ENCODE results near the gene PPP1R9B.

PPP1R9B gene

DNA sequence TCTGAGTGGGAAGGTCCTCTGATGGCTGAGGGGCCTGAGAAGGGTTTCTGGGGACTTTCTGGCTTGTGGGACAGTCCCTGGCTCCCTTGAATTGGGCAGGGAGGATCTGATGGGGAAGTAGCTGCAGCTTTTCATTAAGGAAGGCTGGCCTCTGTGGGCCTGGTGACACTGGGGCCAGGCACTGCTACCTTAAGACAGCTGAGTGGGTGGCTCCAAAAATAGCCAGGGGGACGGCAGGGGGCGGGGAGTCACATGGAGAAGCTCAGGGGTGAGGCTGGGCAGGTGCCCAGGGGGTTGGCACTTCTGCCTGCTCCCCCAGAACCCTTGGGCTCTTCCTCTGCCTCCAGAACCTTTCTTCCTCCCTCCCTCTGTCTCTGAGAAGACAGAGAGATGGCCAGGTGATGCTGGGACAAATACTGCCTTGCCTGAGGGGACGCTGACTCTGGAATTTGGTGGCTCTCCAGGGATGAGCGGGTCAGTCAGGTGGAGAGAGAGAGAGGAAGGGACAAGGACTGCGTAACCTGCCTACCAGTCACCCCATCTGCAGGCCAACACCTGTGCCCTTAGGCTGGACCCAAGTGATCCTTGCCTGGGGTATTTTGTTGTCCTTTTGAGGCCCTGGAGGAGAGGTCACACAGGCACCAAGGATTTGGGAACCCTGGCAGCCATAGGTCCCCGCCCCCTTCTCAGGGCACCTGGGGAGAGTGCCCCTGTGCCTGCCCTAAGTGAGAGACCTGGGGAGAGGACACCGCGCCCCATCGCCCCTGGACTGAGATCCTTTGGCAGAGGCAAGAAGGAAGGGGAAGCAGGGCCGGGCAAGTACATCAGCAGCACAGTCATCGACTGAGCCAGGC, 13.6 kb upstream of the PPP1R9B start:
- Histone ChIP-seq H3K36me3 (ENCODE audit: control insufficient read depth in 1 of 2, insufficient read depth in 2 of 2, low read length in 2 of 2) (no peaks in the 10 kb centered on the region), H3K27ac (ENCODE audit: low read length) (no peak overlapping the region), H3K4me1 (ENCODE audit: control insufficient read depth in 1 of 2, insufficient read depth in 2 of 2, low read length in 2 of 2) (peaks cover 7 to 49% of the 10 kb centered on the region in 2 donors), H3K4me3 (ENCODE audit: low read depth in 1 of 2, low read length in 2 of 2) (no peak overlapping the region), H3K9me3 (ENCODE audit: control insufficient read depth in 1 of 2, low read length in 2 of 2) (no peaks in the 10 kb centered on the region), H3K27me3 (ENCODE audit: low read depth, low read length) (no peaks in the 10 kb centered on the region)

GRCh38 chr17:50162466-50163254, 12.2 kb upstream of the PPP1R9B start:
- H3K27me3 ChIP-seq (ENCODE audit: low read depth, low read length) = no peaks in the 10 kb centered on the region
- H3K27ac ChIP-seq (ENCODE audit: low read length) = no peak overlapping the region
- no peaks in the 10 kb centered on the region for H3K36me3 ChIP-seq (ENCODE audit: control insufficient read depth in 1 of 2, insufficient read depth in 2 of 2, low read length in 2 of 2)
- peaks cover 7 to 35% of the 10 kb centered on the region in 2 donors for H3K4me1 ChIP-seq (ENCODE audit: control insufficient read depth in 1 of 2, insufficient read depth in 2 of 2, low read length in 2 of 2)
- H3K9me3 ChIP-seq (ENCODE audit: control insufficient read depth in 1 of 2, low read length in 2 of 2) = no peaks in the 10 kb centered on the region
- H3K4me3 ChIP-seq (ENCODE audit: low read depth in 1 of 2, low read length in 2 of 2) = no peak overlapping the region

- peak overlapping the region; percentile 71 to 90 for H3K4me3 ChIP-seq (ENCODE audit: low read depth in 1 of 2, low read length in 2 of 2)
- no peaks in the 10 kb centered on the region for H3K27me3 ChIP-seq (ENCODE audit: low read depth, low read length)
- H3K36me3 ChIP-seq (ENCODE audit: control insufficient read depth in 1 of 2, insufficient read depth in 2 of 2, low read length in 2 of 2) = no peaks in the 10 kb centered on the region
- no peaks in the 10 kb centered on the region for H3K9me3 ChIP-seq (ENCODE audit: control insufficient read depth in 1 of 2, low read length in 2 of 2)
- H3K4me1 ChIP-seq (ENCODE audit: control insufficient read depth in 1 of 2, insufficient read depth in 2 of 2, low read length in 2 of 2) = peaks cover 7 to 29% of the 10 kb centered on the region in 2 donors
- no peak overlapping the region for H3K27ac ChIP-seq (ENCODE audit: low read length)
Measured at GRCh38 chr17:50161911-50162288, 11.4 kb upstream of the PPP1R9B start.

GRCh38 chr17:50161023-50161910, 10.8 kb upstream of the PPP1R9B start:
- peak overlapping the region; percentile 80 for H3K27ac ChIP-seq (ENCODE audit: low read length)
- H3K27me3 ChIP-seq (ENCODE audit: low read depth, low read length) = no peaks in the 10 kb centered on the region
- peak overlapping the region; percentile 71 to 90 for H3K4me3 ChIP-seq (ENCODE audit: low read depth in 1 of 2, low read length in 2 of 2)
- H3K9me3 ChIP-seq (ENCODE audit: control insufficient read depth in 1 of 2, low read length in 2 of 2) = no peaks in the 10 kb centered on the region
- H3K4me1 ChIP-seq (ENCODE audit: control insufficient read depth in 1 of 2, insufficient read depth in 2 of 2, low read length in 2 of 2) = peaks cover 7 to 28% of the 10 kb centered on the region in 2 donors
- no peaks in the 10 kb centered on the region for H3K36me3 ChIP-seq (ENCODE audit: control insufficient read depth in 1 of 2, insufficient read depth in 2 of 2, low read length in 2 of 2)

GRCh38 chr17:50157891-50158290, 7.4 kb upstream of the PPP1R9B start:
- Histone ChIP-seq H3K36me3 (ENCODE audit: control insufficient read depth in 1 of 2, insufficient read depth in 2 of 2, low read length in 2 of 2) (no peaks in the 10 kb centered on the region), H3K4me3 (ENCODE audit: low read depth in 1 of 2, low read length in 2 of 2) (no peak overlapping the region), H3K4me1 (ENCODE audit: control insufficient read depth in 1 of 2, insufficient read depth in 2 of 2, low read length in 2 of 2) (peaks cover 23 to 38% of the 10 kb centered on the region in 2 donors), H3K27me3 (ENCODE audit: low read depth, low read length) (no peaks in the 10 kb centered on the region), H3K27ac (ENCODE audit: low read length) (no peak overlapping the region), H3K9me3 (ENCODE audit: control insufficient read depth in 1 of 2, low read length in 2 of 2) (no peaks in the 10 kb centered on the region)

DNA sequence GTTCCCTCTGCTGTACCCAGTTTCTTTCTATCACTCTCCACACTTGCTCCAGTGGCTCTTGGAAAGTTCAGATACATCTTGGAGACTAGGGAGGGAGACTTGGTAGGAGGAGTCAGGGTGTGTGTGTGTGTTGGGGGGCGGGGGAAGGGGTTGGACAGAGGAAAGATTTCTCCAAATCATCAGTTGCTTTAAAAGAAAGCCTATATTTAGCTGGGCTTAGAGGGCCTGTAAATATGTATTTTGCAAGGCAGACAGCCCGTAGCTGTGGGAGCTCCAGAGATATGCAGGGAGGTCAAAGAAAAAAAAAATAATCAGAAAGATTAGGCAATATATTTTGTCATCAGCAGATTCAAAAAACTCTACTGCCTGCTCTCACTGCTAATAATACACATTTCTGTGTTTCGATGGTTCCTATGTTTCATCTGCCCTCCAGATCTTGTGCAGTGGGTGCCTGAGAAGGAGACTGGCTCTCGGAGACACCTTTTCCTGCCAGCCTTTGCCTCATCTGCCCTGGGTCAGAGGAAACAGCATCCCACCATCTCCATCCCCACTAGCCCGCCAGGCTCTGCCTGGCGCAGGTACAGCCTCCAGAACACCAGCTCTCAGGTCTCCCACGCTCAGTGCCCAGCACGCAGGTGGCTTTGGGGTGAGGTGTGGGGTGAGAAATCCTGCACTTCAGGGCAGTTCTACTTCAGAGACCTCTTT, 4.8 kb upstream of the PPP1R9B start:
- Histone ChIP-seq H3K9me3 (ENCODE audit: control insufficient read depth in 1 of 2, low read length in 2 of 2) (no peaks in the 10 kb centered on the region), H3K27ac (ENCODE audit: low read length) (peak overlapping the region; percentile 69), H3K4me3 (ENCODE audit: low read depth in 1 of 2, low read length in 2 of 2) (no peak overlapping the region), H3K4me1 (ENCODE audit: control insufficient read depth in 1 of 2, insufficient read depth in 2 of 2, low read length in 2 of 2) (peaks cover 29 to 40% of the 10 kb centered on the region in 2 donors), H3K36me3 (ENCODE audit: control insufficient read depth in 1 of 2, insufficient read depth in 2 of 2, low read length in 2 of 2) (no peaks in the 10 kb centered on the region), H3K27me3 (ENCODE audit: low read depth, low read length) (no peaks in the 10 kb centered on the region)

GRCh38 chr17:50154604-50155003, 4.1 kb upstream of the PPP1R9B start:
- H3K9me3 ChIP-seq (ENCODE audit: control insufficient read depth in 1 of 2, low read length in 2 of 2) = no peaks in the 10 kb centered on the region
- H3K36me3 ChIP-seq (ENCODE audit: control insufficient read depth in 1 of 2, insufficient read depth in 2 of 2, low read length in 2 of 2) = no peaks in the 10 kb centered on the region
- H3K27me3 ChIP-seq (ENCODE audit: low read depth, low read length) = no peaks in the 10 kb centered on the region
- peaks cover 29 to 40% of the 10 kb centered on the region in 2 donors for H3K4me1 ChIP-seq (ENCODE audit: control insufficient read depth in 1 of 2, insufficient read depth in 2 of 2, low read length in 2 of 2)
- H3K4me3 ChIP-seq (ENCODE audit: low read depth in 1 of 2, low read length in 2 of 2) = no peak overlapping the region
- no peak overlapping the region for H3K27ac ChIP-seq (ENCODE audit: low read length)

GRCh38 chr17:50153650-50154575, 3.4 kb upstream of the PPP1R9B start:
- Histone ChIP-seq H3K27me3 (ENCODE audit: low read depth, low read length) (no peaks in the 10 kb centered on the region), H3K27ac (ENCODE audit: low read length) (no peak overlapping the region), H3K4me3 (ENCODE audit: low read depth in 1 of 2, low read length in 2 of 2) (no peak overlapping the region), H3K36me3 (ENCODE audit: control insufficient read depth in 1 of 2, insufficient read depth in 2 of 2, low read length in 2 of 2) (no peaks in the 10 kb centered on the region), H3K9me3 (ENCODE audit: control insufficient read depth in 1 of 2, low read length in 2 of 2) (no peaks in the 10 kb centered on the region), H3K4me1 (ENCODE audit: control insufficient read depth in 1 of 2, insufficient read depth in 2 of 2, low read length in 2 of 2) (peaks cover 29 to 44% of the 10 kb centered on the region in 2 donors)

DNA sequence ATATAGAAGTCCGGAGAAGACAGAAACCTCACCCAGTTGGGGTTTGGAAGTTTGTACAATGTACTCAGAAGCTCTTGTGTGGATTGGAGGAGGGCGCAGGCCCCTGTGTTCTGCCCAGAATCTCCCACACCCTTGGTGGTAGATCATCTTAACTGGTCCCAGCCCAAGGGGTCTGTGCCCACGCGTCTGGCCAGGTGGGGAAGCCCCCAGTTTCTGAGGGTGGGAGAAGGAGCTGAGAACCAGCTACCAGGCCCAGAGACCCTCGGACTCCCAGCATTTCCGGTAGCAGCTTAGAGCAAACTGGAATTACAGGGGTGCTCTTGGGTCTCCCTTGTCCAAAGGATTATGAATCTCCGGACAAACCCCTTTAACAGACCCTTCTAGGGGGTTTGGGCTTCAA, 2.3 kb upstream of the PPP1R9B start:
- Histone ChIP-seq H3K9me3 (ENCODE audit: control insufficient read depth in 1 of 2, low read length in 2 of 2) (no peaks in the 10 kb centered on the region), H3K36me3 (ENCODE audit: control insufficient read depth in 1 of 2, insufficient read depth in 2 of 2, low read length in 2 of 2) (no peaks in the 10 kb centered on the region), H3K27ac (ENCODE audit: low read length) (peak overlapping the region; percentile 87), H3K4me3 (ENCODE audit: low read depth in 1 of 2, low read length in 2 of 2) (peak overlapping the region; percentile 82 to 88), H3K27me3 (ENCODE audit: low read depth, low read length) (no peaks in the 10 kb centered on the region), H3K4me1 (ENCODE audit: control insufficient read depth in 1 of 2, insufficient read depth in 2 of 2, low read length in 2 of 2) (peaks cover 29 to 52% of the 10 kb centered on the region in 2 donors)
